NCI-H128 (cell line): ENCODE results near the gene YPEL2.

ENCODE experiments used
- DNase-seq: peaks from one replicate; lab custom pipeline; 2025; ENCODE audit not compliant: unreplicated experiment; lab: John Stamatoyannopoulos, UW

Gene YPEL2

DNA sequence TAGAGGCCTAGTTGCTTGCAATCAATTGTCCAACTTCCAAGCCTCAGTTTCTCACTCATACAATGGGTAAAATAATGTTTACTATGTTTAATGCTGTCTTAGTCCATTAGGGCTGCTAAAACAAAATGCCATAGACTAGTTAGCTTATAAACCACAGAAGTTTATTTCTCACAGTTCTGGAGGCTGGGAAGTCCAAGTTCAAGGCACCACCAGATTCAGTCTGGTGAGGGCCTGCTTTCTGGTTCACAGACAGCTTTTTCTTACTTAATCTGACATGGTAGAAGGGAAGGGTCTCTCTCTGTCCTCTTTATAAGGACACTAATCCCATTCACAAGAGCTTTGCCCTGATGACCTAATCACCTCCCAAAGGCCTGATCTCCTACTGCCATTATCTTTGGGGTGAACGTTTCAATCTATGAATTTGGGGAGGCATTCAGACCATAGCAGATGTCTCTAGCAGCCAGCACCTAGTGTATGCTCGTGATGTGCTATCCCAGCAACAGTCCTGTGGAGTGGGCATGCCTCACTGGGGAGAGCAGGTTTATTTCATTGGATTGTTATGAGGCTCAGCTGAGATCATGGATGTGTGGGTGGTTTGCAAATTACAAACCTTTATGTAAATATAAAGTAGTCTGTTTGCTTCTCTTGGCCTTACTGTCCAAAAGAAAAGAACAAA lies 25.2 kb downstream of the YPEL2 start:
- DNase-seq = no peak

- DNase-seq = no peak
Measured at GRCh38 chr17:59357219-59357697, 25.8 kb downstream of the YPEL2 start.

- no peak for DNase-seq
Measured at GRCh38 chr17:59357929-59358328, 26.5 kb downstream of the YPEL2 start.

DNA sequence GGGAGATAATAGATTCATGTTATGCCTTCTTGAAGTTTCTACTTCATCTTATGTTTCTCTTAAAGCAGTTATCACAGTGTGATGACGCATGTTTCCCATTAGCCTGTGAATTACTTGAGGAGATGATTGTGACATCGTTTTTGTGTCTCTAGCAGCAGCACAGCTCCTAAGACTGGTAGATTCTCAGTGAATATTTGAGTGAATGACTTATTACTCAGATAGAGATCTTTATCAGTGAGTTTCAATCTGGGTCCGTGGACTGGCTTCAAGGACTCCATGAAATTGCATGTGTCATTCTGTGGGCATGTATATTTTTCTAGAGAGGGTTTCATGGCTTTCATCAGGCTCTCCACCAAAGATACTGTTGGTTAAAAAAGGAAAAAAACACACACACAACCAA lies 29.9 kb downstream of the YPEL2 start:
- DNase-seq = no peak

GRCh38 chr17:59361916-59362810 lies 30.7 kb downstream of the YPEL2 start:
- DNase-seq = no peak

GRCh38 chr17:59362811-59363205 lies 31.4 kb downstream of the YPEL2 start:
- no peak for DNase-seq

- DNase-seq = no peak
Measured at GRCh38 chr17:59365383-59365981, 34.0 kb downstream of the YPEL2 start.

GRCh38 chr17:59366040-59366757 lies 34.7 kb downstream of the YPEL2 start:
- DNase-seq = no peak

DNA sequence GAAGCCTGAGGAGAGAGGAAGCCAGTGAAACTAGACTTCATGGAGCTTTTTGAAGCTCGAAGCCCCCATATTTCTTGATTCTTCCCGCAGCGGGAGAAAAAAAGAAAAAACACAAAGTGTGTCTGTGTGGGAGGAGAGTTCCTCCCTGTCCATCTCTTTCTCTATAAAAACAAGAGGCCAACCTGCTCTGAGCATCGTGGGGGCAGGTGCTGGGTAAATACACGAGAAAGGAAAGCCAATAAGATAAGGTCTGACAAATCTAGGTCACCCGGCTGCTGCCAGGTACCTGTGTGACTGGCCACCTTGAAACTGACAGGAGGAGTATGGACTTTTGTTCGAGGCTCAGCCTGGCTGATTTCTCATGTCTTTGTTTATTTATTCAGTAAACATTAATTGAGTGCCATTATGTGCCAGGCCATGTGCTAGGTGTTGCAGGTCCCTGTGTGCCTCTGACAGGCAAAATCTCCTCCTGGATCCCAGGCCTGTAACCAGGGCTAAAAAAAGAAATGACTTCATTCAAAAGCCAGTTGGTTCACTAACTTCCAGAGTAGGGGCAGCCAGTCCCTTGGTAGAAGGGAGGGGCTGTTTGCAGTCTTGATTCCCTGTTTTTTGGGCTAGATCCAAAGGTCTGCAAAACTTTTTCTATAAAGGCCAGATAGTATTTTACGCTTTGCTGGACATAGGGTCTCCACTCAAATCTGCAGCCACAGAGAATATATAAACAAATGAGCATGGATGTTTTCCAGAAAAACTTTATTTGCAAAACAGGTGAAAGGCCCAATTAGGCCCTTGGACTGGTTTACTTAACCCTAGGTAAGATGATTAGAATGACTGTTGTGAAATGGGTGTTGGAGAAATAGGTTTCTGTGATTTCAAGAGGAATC lies 35.6 kb downstream of the YPEL2 start:
- no peak for DNase-seq

DNA sequence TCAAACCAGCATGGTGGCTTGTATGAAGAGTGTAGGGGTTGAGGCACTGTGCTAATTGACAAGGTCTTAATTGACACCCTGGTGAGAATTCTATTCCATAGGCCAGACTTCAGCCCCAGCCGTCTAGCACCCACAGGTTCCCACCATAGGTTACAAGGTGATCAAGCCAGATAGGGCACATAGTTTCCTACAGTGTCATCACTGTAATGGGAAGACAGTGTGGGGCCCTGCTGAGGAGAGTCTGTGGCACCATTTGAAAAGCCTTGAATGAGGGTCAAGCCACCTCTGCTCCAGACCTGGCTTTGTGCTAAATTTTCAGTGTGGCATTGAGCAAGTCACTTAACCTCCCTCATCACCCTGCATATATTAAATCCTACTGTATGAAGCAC lies 36.2 kb downstream of the YPEL2 start:
- DNase-seq = no peak

- DNase-seq = no peak
Measured at GRCh38 chr17:59368218-59368857, 36.9 kb downstream of the YPEL2 start.

- no peak for DNase-seq
Measured at GRCh38 chr17:59369031-59369975, 37.8 kb downstream of the YPEL2 start.

GRCh38 chr17:59370593-59371299 lies 39.3 kb downstream of the YPEL2 start:
- no peak for DNase-seq

DNA sequence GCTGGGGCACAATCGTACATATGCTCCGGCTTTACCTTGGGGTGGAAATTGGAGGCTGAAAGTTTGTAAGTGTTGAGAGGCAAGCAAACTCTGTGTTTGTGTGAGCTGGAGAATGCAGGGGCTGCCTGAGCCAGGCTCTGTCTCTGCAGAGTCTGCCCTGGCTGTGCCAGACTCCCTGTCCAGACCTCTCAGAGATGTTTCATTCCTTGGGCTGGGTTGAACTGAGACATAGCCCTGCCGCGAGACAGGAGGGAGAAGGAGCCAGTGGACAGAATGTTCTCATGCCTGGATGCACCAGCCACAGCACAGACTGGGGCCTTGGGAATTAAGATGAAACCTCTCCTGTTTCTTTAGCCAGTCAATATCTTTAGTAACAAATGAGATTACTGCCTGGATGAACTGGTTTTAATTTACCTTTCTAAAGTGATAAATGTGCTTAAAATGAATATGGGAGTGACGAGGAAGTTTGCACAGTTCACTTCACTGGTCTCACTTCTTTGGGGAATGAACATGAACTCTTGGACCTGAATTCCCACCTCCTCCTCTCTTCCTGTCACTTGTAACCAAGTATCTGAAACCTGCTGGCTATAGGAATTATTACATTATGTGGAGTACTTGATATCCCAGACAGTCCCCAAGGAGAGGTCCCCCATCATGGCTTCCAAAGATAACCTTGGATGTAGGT lies 40.1 kb downstream of the YPEL2 start:
- no peak for DNase-seq

DNA sequence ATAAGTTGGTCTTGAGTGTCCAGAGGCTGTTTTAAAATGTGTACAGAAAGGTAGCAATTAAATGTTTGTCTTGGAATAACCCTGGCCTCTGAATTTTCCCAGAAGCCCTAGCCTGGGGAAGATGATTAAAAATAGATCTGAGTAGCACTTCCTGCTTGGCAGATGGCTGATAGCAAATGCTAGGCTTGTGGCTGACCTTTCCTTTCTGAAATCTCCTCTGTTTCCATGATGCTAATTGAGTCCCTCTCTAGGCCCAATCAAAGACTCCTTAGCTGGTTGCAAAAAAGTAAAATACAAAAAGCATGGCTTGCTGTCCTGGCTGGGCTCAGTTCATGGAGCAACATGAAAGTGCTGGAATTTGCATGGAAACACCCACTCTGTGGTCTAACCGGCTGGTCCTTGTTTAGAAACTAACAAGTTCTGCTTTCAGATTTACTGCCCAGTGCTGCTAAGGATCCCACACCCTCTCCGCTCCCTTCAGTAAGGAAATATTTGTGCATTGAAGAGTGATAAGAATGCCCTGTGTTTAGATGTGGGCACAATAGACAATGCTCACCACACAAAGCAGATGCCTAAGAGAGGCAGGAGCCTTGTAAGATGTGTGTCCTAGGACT lies 40.8 kb downstream of the YPEL2 start:
- no peak for DNase-seq

DNA sequence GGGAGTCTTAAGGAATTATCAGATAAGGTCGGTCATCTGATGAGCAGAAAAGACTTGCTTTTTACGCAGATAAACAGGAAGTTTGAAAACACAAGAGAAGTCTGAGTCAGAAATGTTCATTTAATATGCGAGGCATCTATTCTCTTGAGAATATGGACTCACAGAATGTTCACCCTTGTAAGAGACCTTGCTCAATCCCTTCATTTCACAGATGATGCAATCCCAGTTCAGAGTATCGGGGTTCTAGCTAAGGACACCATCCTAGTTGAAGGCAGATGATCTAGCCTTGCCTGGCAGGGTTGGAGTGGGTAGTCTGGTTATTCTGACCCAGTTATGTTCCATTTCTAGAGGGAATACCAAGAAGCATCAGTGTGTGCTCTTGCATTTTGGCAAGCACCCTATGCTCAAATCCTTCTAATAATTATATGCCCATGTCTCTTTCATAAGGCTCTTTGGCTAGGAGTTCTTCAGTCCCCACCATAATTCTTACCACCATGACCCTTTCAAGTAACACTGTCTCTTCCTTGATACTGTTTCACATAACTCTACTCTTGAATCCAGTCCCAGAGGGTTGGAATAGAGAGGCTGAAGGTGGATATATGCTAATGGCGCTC lies 42.5 kb downstream of the YPEL2 start:
- no peak for DNase-seq

GRCh38 chr17:59374612-59375011 lies 43.2 kb downstream of the YPEL2 start:
- no peak for DNase-seq
